ENCODE measurements around the gene DYNLL2.
"Not testable (repeated sequence)": the region's sequence is repeated elsewhere in the genome, so short reads cannot be mapped to it uniquely, and the experiment has no call there.

Gene DYNLL2

DNA sequence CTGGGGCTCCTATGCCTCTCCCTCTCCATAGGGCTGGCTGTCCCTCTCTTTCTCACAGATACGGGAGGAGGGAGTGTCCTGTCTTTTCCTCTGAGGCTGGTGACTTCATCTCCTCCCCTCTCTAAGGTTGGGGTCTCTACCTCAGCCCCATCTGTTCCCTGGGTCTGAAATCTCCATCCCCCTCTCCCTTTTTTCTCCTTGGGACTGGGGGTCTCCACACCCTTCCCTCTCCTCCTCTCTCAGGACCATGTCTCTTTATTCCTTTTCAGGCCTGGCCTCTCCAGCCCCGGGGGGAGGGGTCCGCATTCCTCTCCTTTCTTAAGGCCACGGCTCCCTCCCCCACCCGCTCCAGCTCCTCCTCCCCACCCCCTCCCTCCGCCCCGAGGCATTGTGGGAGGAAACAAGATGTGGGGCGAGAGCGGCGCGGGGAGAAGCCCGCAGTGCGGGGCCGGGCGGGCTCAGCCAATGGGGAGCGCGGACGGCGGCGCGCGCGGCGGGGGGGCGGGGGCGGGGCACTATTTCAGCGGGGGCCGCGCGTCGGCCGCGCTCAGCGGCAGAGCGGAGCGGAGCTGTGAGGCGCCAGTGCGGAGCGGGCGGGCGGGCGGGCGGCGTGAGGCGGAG, at the start of gene DYNLL2:
Gene DYNLL2, plus strand, starts transcription at position 550 of the 621 bp plus-strand sequence. CDS start 3,672 bp downstream, outside the sequence.
- peak; percentile 87 for DNase-seq

GRCh38 chr17:58039975-58040374, 43.2 kb upstream of the DYNLL2 start:
- no peak for DNase-seq

DNA sequence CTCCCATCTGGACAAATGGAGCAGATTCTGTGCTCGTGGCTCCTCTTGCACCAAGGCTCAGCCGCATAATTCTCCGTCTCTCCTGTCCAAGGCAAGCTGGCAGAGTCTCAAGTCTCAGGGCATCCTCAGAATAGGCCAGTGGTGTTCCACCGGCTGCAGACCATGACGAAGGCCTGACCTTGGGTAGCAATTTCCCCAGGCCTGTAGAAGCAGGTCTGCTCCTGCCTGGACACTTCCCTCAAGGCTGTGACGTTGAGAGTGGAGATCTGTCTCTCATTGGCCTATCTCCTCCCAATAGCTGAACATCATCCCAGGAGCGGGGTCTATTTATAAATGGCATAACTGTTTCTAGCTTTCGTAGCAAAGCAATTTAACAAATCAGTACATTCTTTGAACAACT, 42.8 kb upstream of the DYNLL2 start:
- no peak for DNase-seq

GRCh38 chr17:58041161-58041560, 42.1 kb upstream of the DYNLL2 start:
- DNase-seq, result no peak

DNA sequence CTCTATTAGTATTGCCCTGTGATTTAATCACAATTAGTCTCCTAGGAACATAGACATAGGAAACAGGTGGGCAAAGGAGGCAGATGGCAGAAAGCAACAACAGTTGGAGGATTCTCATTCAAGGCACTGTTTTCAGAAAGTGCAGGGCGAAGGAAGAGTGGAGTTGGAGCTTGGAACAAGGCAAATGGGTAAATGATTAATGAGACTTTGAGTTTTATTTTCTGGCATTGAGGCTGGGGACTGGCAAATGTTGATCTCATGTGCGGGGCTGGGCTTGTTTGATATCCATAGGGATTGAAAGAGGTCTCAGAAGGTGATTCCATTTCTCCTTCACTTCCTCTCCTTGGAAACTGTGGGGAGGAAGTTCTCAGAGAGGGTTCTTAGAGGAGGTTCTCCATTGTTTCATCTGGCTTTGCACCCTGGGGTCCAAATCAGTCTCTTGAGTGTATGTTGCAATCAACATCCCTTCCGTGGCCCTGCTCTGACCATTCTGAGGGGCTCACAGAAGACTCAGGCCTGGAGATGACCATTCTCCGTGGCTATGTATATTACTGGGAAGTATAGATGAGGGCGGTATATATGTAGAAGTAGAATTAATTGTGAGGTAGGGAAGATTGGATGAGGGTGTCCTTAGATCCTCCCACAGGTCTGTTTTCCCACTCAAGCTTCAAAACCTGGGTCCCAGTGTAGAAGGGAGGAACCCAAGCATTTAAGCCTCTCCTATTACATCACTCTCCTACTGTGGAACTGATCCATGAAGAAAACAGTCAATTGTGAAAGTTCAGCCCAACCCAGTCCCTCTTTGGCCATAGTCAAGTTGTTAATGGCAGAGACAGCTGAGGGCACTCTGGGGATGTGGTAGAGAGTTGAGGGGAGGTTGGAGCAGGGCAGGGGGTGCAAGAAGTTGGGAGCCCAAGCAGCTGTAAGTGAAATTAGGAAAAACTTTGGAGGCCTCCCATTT, 39.7 kb upstream of the DYNLL2 start:
- DNase-seq, result no peak

GRCh38 chr17:58044256-58044655, 39.0 kb upstream of the DYNLL2 start:
- DNase-seq, result not testable (repeated sequence)

- DNase-seq, result no peak
These were observed 36.8 kb upstream of the DYNLL2 start for GRCh38 chr17:58046239-58047094.

- DNase-seq, result no peak
These were observed 35.7 kb upstream of the DYNLL2 start for GRCh38 chr17:58047376-58048150.

DNA sequence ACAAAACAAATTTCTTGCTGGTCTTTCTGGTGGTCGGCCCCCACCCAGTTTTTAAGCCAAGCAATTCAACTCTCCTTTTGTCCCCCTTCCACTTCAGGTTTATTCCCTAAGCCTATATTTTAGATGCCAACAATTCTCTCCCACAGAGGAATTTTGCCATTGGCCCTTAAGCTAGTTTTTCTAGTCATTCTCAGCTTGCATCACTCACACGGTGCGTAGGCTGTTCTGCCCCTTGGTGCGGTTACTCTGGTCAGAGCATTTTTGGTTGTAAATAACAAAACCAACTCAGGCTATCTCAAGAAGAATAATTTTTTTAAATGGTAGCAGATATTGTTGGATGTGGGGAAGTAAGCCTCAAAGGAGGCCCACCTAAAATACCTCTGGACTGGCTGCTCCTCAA, 33.7 kb upstream of the DYNLL2 start:
- no peak for DNase-seq

DNA sequence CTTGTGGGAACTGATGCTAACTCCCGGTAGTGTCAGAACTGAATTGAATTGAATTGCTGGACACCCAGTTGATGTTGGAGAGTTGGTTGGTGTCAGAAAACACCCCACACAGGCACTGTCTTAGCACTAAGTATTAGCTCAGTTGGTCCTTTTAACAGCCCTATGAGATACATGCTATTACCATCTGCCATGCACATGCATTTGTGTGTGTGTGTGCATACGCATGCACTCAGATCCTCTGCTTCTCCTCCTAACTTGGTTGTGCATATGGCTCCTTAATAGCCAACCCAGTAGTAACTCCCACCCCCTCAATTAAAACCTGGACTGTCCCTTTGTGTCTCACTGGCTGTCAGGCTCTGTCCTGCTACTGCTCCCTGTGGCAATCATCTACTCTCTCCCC, 32.3 kb upstream of the DYNLL2 start:
- no peak for DNase-seq

GRCh38 chr17:58051468-58051867, 31.8 kb upstream of the DYNLL2 start:
- DNase-seq, result no peak

- no peak for DNase-seq
These were observed 30.8 kb upstream of the DYNLL2 start for GRCh38 chr17:58052407-58052806.

GRCh38 chr17:58052945-58053715, 30.1 kb upstream of the DYNLL2 start:
- DNase-seq, result no peak

DNA sequence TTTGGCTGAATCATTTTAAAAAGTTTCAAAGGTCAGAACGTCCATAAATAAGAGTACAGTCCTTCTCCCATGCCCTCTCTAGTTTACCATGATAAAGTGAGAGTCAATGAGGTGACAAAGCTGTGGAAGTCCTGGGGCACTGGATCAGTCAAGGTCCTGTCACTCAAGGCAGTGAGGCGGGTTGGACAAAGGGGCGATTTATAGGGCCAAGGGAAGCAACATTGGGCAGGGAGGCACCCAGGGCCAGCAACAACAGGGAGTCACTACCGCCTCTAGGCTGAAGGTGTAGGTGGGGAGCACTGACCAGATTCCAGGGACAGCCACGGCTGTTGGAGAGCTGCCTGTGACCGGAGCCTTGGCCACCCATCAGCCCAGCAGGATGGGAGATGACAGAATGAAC, 28.6 kb upstream of the DYNLL2 start:
- DNase-seq, result no peak

- no peak for DNase-seq
These were observed 26.7 kb upstream of the DYNLL2 start for GRCh38 chr17:58056476-58056875.

GRCh38 chr17:58059141-58059540, 24.1 kb upstream of the DYNLL2 start:
- peak; percentile 40 for DNase-seq

DNA sequence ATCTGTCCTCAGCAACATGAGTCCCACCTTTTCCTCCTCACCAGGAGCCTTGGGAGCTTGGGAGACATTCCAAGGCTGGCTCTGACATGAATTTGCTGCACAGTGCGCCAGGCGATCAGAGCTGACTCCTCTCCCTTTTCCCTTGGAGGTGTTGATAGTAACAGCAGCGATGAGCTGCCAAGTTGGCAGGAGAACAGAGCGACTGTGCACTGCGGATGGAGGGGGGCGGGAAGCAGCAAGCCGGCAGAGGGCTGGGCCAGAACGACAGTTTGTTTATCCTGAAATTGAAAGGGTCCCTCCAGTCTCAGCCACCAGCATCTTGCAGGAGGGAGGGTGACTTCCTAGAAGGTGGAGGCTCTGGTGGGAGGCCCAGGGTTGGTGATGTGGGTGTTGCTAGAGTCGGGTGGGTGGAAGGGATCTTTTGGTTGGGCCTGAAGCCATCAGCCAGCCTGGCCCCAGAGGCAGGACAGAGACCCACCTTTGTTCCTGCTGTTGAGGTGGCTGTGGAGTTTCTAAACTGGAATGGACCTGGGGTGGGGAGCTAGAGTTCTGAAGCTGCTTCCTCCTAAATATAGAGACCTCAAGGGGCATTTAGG, 22.5 kb upstream of the DYNLL2 start:
- DNase-seq, result no peak

DNA sequence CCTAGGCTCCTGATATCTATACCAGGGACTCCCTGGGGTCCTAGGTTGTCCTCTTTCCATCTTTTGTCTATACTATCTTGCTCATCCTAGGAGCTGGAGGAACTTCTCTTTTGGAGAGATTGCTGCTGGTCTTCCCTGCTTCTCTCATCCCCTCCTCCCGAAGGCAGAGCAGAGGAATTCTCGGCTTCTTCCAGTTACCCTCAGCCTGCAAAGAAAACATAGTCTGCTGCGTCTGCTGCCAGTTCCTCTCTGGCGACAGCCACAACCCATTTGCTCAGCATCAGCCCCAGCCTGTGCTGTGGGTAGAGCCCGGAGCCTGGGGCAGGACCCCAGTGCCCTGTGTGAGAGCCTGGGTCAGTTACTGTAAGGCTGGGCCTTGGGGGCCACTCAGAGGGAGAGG, 21.5 kb upstream of the DYNLL2 start:
- no peak for DNase-seq

DNA sequence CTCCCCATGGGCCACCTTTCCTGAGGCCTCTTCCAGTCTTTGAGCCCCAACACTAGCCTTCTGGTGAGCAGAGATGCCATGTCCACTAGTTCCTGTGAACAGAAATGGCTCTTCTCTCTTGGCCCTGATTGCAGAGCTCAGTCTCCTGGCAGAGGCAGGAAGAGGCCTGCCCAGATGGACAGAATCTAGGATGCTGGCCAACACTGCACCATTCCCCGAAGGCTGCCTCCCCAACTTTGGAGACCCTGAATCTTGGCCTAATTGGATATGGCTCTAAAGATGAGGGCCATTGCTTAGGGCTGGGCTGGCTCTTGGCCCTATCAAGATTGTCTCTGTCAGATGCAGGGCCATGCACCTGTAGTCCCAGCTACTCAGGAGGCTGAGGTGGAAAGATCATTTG, 18.0 kb upstream of the DYNLL2 start:
- no peak for DNase-seq

DNA sequence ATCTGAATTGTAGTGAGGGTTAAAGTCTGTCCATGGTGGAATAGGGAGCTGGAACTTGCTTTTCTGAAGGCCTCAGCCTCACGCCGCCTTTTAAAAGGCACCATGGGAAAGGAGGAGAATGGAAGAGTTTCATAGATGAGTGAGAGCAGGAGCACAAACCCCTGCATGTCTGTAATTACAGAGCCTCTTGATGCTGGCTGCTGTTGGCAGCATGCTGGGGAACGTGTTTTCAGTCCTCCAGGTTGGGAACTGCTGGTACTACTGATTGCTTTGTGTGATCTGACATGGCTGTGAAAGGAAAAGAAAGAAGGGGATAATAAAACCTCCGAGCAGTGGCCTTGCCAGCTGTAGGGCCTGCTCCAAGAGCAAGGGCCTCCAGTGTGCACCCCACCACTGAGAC, 16.8 kb upstream of the DYNLL2 start:
- DNase-seq, result no peak

DNA sequence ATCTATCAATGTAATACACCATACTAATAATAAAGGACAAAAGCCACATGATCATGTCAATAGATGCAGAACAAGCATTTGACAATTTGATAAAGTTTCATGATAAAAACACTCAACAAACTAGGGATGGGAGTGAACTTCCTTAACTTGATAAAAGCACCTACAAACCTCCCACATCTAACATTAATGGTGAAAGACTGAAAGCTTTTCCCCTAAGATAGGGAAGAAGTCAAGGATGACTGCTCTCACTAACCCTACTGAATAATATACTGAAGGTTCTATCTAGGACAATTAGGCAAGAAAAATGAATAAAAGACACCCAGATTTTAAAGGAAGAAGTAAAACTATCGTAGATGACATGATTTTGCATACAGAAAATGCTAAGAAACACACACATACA, 10.4 kb upstream of the DYNLL2 start:
- no peak for DNase-seq

Measured in NCI-H510A treated with DMSO at 0.1 percent for 48 hours (cell line).